Measurements from ENCODE around the gene NUP210.

The NUP210 gene

GRCh38 chr3:13372126-13372525, 48.0 kb downstream of the NUP210 start:
- DNase-seq: no peak

- no peak for DNase-seq
These were observed 48.7 kb downstream of the NUP210 start for GRCh38 chr3:13371100-13372075.

GRCh38 chr3:13370609-13371008, 49.5 kb downstream of the NUP210 start:
- DNase-seq: no peak

GRCh38 chr3:13370055-13370454, 50.1 kb downstream of the NUP210 start:
- no peak for DNase-seq

- DNase-seq: no peak
These were observed 51.3 kb downstream of the NUP210 start for GRCh38 chr3:13368834-13369233.

GRCh38 chr3:13367728-13368127, 52.4 kb downstream of the NUP210 start:
- DNase-seq: no peak

- no peak for DNase-seq
These were observed 54.4 kb downstream of the NUP210 start for GRCh38 chr3:13365390-13366379.

GRCh38 chr3:13364602-13365271, 55.4 kb downstream of the NUP210 start:
- no peak for DNase-seq

- no peak for DNase-seq
These were observed 57.6 kb downstream of the NUP210 start for GRCh38 chr3:13362551-13362950.

GRCh38 chr3:13359916-13360315, 60.2 kb downstream of the NUP210 start:
- no peak for DNase-seq

- DNase-seq: no peak
These were observed 61.5 kb downstream of the NUP210 start for GRCh38 chr3:13358643-13359042.

- no peak for DNase-seq
These were observed 62.1 kb downstream of the NUP210 start for GRCh38 chr3:13358051-13358450.

- DNase-seq: no peak
These were observed 63.0 kb downstream of the NUP210 start for GRCh38 chr3:13357074-13357473.

GRCh38 chr3:13353936-13354542, 66.1 kb downstream of the NUP210 start:
- DNase-seq: no peak

- DNase-seq: no peak
These were observed 66.6 kb downstream of the NUP210 start for GRCh38 chr3:13353506-13353905.

- no peak for DNase-seq
These were observed 67.4 kb downstream of the NUP210 start for GRCh38 chr3:13352621-13353131.

GRCh38 chr3:13349823-13350222, 70.3 kb downstream of the NUP210 start:
- DNase-seq: no peak

- no peak for DNase-seq
These were observed 71.3 kb downstream of the NUP210 start for GRCh38 chr3:13348661-13349396.

GRCh38 chr3:13348100-13348499, 72.0 kb downstream of the NUP210 start:
- DNase-seq: no peak

- no peak for DNase-seq
These were observed 72.7 kb downstream of the NUP210 start for GRCh38 chr3:13347390-13347950.
